ENCODE data around the gene DCLK3.

The DCLK3 gene

GRCh38 chr3:36666166-36666565, 98.2 kb downstream of the DCLK3 start:
- H3K9me3 ChIP-seq, result no peaks in the 10 kb centered on the region
- no peaks in the 10 kb centered on the region for H3K36me3 ChIP-seq
- H3K27me3 ChIP-seq, result no peaks in the 10 kb centered on the region
- no peak overlapping the region for H3K4me3 ChIP-seq (ENCODE audit: low read depth in 1 of 2, low read length in 1 of 2)
- TF ChIP-seq CTCF (IDR thresholded peaks at IDR 0.05), result no peak
- H3K4me1 ChIP-seq (ENCODE audit: control insufficient read depth in 1 of 2, insufficient read depth in 1 of 2, low read depth in 1 of 2, low read length in 1 of 2), result no peaks in the 10 kb centered on the region
- no peak overlapping the region for H3K27ac ChIP-seq

- Histone ChIP-seq H3K36me3 (no peaks in the 10 kb centered on the region), H3K27ac (no peak overlapping the region), H3K4me3 (ENCODE audit: low read depth in 1 of 2, low read length in 1 of 2) (no peak overlapping the region)
Observed at GRCh38 chr3:36663666-36664291, 100.6 kb downstream of the DCLK3 start.

GRCh38 chr3:36662626-36663025, 101.7 kb downstream of the DCLK3 start:
- H3K4me1 ChIP-seq (ENCODE audit: control insufficient read depth in 1 of 2, insufficient read depth in 1 of 2, low read depth in 1 of 2, low read length in 1 of 2), result no peaks in the 10 kb centered on the region
- no peak overlapping the region for H3K4me3 ChIP-seq (ENCODE audit: low read depth in 1 of 2, low read length in 1 of 2)
- no peaks in the 10 kb centered on the region for H3K9me3 ChIP-seq
- no peaks in the 10 kb centered on the region for H3K27me3 ChIP-seq
- H3K36me3 ChIP-seq, result no peaks in the 10 kb centered on the region
- H3K27ac ChIP-seq, result no peak overlapping the region
- no peak for TF ChIP-seq CTCF (IDR thresholded peaks at IDR 0.05)

More at GRCh38 chr3:36663666-36664291, 100.6 kb downstream of the DCLK3 start:
- Histone ChIP-seq H3K9me3 (no peaks in the 10 kb centered on the region), H3K27me3 (no peaks in the 10 kb centered on the region), H3K4me1 (ENCODE audit: control insufficient read depth in 1 of 2, insufficient read depth in 1 of 2, low read depth in 1 of 2, low read length in 1 of 2) (no peaks in the 10 kb centered on the region)
- no peak for TF ChIP-seq CTCF (IDR thresholded peaks at IDR 0.05)
